H9 (cell line): ENCODE measurements around the gene PRR30. TPM values are rescaled to one million over a fixed set of nuclear protein-coding genes. Genes with fewer than 3 reads are reported as not detected.
A peak's percentile ranks its signal among the peaks of the same experiment; 100 is the strongest.
"Not testable (repeated sequence)": the region's sequence is repeated elsewhere in the genome, so short reads cannot be mapped to it uniquely, and the experiment has no call there.

Experiments
- DNase-seq: peaks from one replicate; pipeline ENCODE4 v3.0.0-alpha.2; 2017
- H2AFZ ChIP-seq: one replicate; pipeline ENCODE4 v1.6.1; 2013; ENCODE audit warnings: mild to moderate bottlenecking, low read length, control low read depth, moderate library complexity
- H2AK5ac ChIP-seq: 2 replicates; pipeline ENCODE4 v1.6.1; 2013; ENCODE audit warnings: low read length, control low read depth, mixed read lengths; ENCODE audit not compliant: insufficient read length
- H2BK120ac ChIP-seq: one replicate; pipeline ENCODE4 v1.6.1; 2013; ENCODE audit warnings: low read depth, mild to moderate bottlenecking, low read length, control low read depth, inconsistent platforms; ENCODE audit not compliant: poor library complexity, severe bottlenecking
- H2BK12ac ChIP-seq: 2 replicates; pipeline ENCODE4 v1.6.1; 2013; ENCODE audit warnings: low read length, control low read depth, mixed read lengths, low read depth; ENCODE audit not compliant: insufficient read length
- H2BK15ac ChIP-seq: 2 replicates; pipeline ENCODE4 v1.6.1; 2013; ENCODE audit warnings: low read depth, low read length, control low read depth
- H2BK20ac ChIP-seq: one replicate; pipeline ENCODE4 v1.6.1; 2013; ENCODE audit warnings: low read depth, mild to moderate bottlenecking, low read length, control low read depth, inconsistent platforms; ENCODE audit not compliant: poor library complexity, severe bottlenecking
- H2BK5ac ChIP-seq: 2 replicates; pipeline ENCODE4 v1.6.1; 2013; ENCODE audit warnings: low read length, control low read depth, mixed read lengths; ENCODE audit not compliant: insufficient read length
- H3K14ac ChIP-seq: 2 replicates; pipeline ENCODE4 v1.6.1; 2013; ENCODE audit warnings: low read length, control low read depth; ENCODE audit not compliant: insufficient read depth
- H3K18ac ChIP-seq: 2 replicates; pipeline ENCODE4 v1.6.1; 2013; ENCODE audit warnings: low read depth, mild to moderate bottlenecking, mixed read lengths, low read length, control low read depth; ENCODE audit not compliant: insufficient read length
- H3K23ac ChIP-seq: 2 replicates; pipeline ENCODE4 v1.6.1; 2013; ENCODE audit warnings: low read length, control low read depth, mixed read lengths, low read depth; ENCODE audit not compliant: insufficient read length
- H3K23me2 ChIP-seq: 2 replicates; pipeline ENCODE4 v1.6.1; 2013; ENCODE audit warnings: low read depth, mild to moderate bottlenecking, mixed read lengths, low read length, control low read depth; ENCODE audit not compliant: insufficient read length, poor library complexity, severe bottlenecking
- H3K27ac ChIP-seq: 2 replicates; pipeline ENCODE4 v1.5.1; 2013; ENCODE audit warnings: low read length, control low read depth, mixed read lengths, low read depth; ENCODE audit not compliant: insufficient read length
- H3K27me3 ChIP-seq: 2 replicates; pipeline ENCODE4 v1.6.1; 2013; ENCODE audit warnings: low read length, control low read depth, inconsistent platforms; ENCODE audit not compliant: insufficient read depth
- H3K4ac ChIP-seq: 2 replicates; pipeline ENCODE4 v1.6.1; 2013; ENCODE audit warnings: low read depth, mild to moderate bottlenecking, control low read depth, inconsistent platforms, low read length, moderate library complexity
- H3K4me1 ChIP-seq: 2 replicates; pipeline ENCODE4 v1.6.1; 2013; ENCODE audit warnings: low read length, control low read depth, inconsistent platforms; ENCODE audit not compliant: insufficient read depth
- H3K4me2 ChIP-seq: 2 replicates; pipeline ENCODE4 v1.6.1; 2013; ENCODE audit warnings: low read length, control low read depth, mixed read lengths; ENCODE audit not compliant: insufficient read length, insufficient read depth
- H3K56ac ChIP-seq: 2 replicates; pipeline ENCODE4 v1.6.1; 2013; ENCODE audit warnings: low read depth, mild to moderate bottlenecking, mixed read lengths, low read length, control low read depth; ENCODE audit not compliant: insufficient read length
- H3K79me1 ChIP-seq: 2 replicates; pipeline ENCODE4 v1.6.1; 2013; ENCODE audit warnings: low read depth, mild to moderate bottlenecking, moderate library complexity, low read length, control low read depth, inconsistent platforms; ENCODE audit not compliant: insufficient read depth, poor library complexity, severe bottlenecking
- H3K79me2 ChIP-seq: 2 replicates; pipeline ENCODE4 v1.6.1; 2013; ENCODE audit warnings: low read length, control low read depth, inconsistent platforms; ENCODE audit not compliant: insufficient read depth
- H3K9ac ChIP-seq: 2 replicates; pipeline ENCODE4 v1.6.1; 2013; ENCODE audit warnings: low read length, control low read depth, mixed read lengths; ENCODE audit not compliant: insufficient read length; ENCODE audit errors: extremely low read depth
- H3K9me3 ChIP-seq: one replicate; pipeline ENCODE4 v1.6.1; 2013; ENCODE audit warnings: low read depth, low read length, inconsistent platforms; ENCODE audit not compliant: control insufficient read depth
- H3T11ph ChIP-seq: one replicate; pipeline ENCODE4 v1.6.1; 2013; ENCODE audit warnings: mild to moderate bottlenecking, low read length, control low read depth, inconsistent platforms
- H4K20me1 ChIP-seq: one replicate; pipeline ENCODE4 v1.6.1; 2013; ENCODE audit not compliant: control insufficient read depth, insufficient read length, insufficient read depth
- H4K5ac ChIP-seq: 2 replicates; pipeline ENCODE4 v1.6.1; 2013; ENCODE audit warnings: low read depth, mild to moderate bottlenecking, mixed read lengths, low read length, control low read depth; ENCODE audit not compliant: insufficient read length
- H4K8ac ChIP-seq: replicated peaks from 2 replicates; pipeline ENCODE4 v1.6.1; 2013; ENCODE audit warnings: low read length, control low read depth, mixed read lengths, low read depth; ENCODE audit not compliant: insufficient read length
- H4K91ac ChIP-seq: 2 replicates; pipeline ENCODE4 v1.6.1; 2013; ENCODE audit warnings: low read depth, mild to moderate bottlenecking, moderate library complexity, mixed read lengths, low read length, control low read depth; ENCODE audit not compliant: insufficient read length
- H3K27ac Mint-ChIP-seq, 3 experiments: 2 replicates in 2 of 3; 3 replicates in 1 of 3; pipeline ENCODE4 v1.8.0; 2020 to 2021; ENCODE audit warnings: mixed read lengths in 3 of 3, mild to moderate bottlenecking in 1 of 3, moderate library complexity in 1 of 3
- H3K27me3 Mint-ChIP-seq: 2 replicates; pipeline ENCODE4 v1.8.0; 2021; ENCODE audit warnings: low read depth, mild to moderate bottlenecking, moderate library complexity, mixed read lengths
- H3K36me3 Mint-ChIP-seq, 3 experiments: 2 replicates in 2 of 3; 3 replicates in 1 of 3; pipeline ENCODE4 v1.8.0; 2020 to 2021; ENCODE audit warnings: low read depth in 3 of 3, mixed read lengths in 3 of 3; ENCODE audit not compliant: insufficient read depth in 1 of 3
- H3K4me1 Mint-ChIP-seq, 2 experiments: 2 replicates each; pipeline ENCODE4 v1.8.0; 2020; ENCODE audit warnings: mixed read lengths in 2 of 2
- H3K4me3 Mint-ChIP-seq, 2 experiments: 2 replicates in 1 of 2; 3 replicates in 1 of 2; pipeline ENCODE4 v1.8.0; 2020 to 2021; ENCODE audit warnings: mild to moderate bottlenecking in 2 of 2, mixed read lengths in 2 of 2, moderate library complexity in 1 of 2
- H3K9me3 Mint-ChIP-seq, 2 experiments: 2 replicates in 1 of 2; 3 replicates in 1 of 2; pipeline ENCODE4 v1.8.0; 2020; ENCODE audit warnings: mild to moderate bottlenecking in 2 of 2, mixed read lengths in 2 of 2, moderate library complexity in 1 of 2
- WGBS: extraction: QIAGEN DNeasy Blood & Tissue Kit; methylation state at CpG from one replicate; pipeline ENCODE4 v1.1.7; 2013; ENCODE audit warnings: missing lambda C conversion rate, low lambda C conversion rate, mixed read lengths; ENCODE audit not compliant: insufficient read length; ENCODE audit errors: extremely low coverage; 5-methylcytosine and 5-hydroxymethylcytosine counted together
- total RNA-seq: library from RNA; stranded (reverse); gene quantifications from 2 replicates; pipeline ENCODE4 v1.2.1, GENCODE V29; 2021

PRR30 gene
- total RNA-seq, 1 experiment from 2014 or later: not detected

GRCh38 chr2:27110603-27111352 is 28.4 kb downstream of the PRR30 start:
- not testable (repeated sequence) for H2AK5ac ChIP-seq, H2BK20ac ChIP-seq, H3K56ac ChIP-seq, H3K4ac ChIP-seq, H3K9me3 Mint-ChIP-seq, H2BK5ac ChIP-seq, H3K18ac ChIP-seq, H3K4me1 ChIP-seq, H2BK15ac ChIP-seq, H3K4me1 Mint-ChIP-seq, H3K14ac ChIP-seq, H2BK120ac ChIP-seq, H3K27me3 Mint-ChIP-seq, DNase-seq, H3K36me3 Mint-ChIP-seq, H2BK12ac ChIP-seq, H3K79me2 ChIP-seq, H3K4me2 ChIP-seq, H3T11ph ChIP-seq, H3K79me1 ChIP-seq, H3K27ac ChIP-seq, H4K91ac ChIP-seq, H2AFZ ChIP-seq, H3K23ac ChIP-seq, H3K9ac ChIP-seq, H3K9me3 ChIP-seq, H4K5ac ChIP-seq, H4K8ac ChIP-seq, H3K27me3 ChIP-seq, H3K4me3 Mint-ChIP-seq, H3K23me2 ChIP-seq, H4K20me1 ChIP-seq
- WGBS: no CpG with 5 or more reads among the region's 24 CpGs
- H3K27ac Mint-ChIP-seq: peak overlapping the region in 1 of 3 experiments; percentile 18; a peak in 2 of 7 replicates
